ENCODE results near the gene NTN4.

GRCh38 chr12:95703986-95704385, 86.6 kb downstream of the NTN4 start:
- no peak for TF ChIP-seq CTCF (IDR thresholded peaks at IDR 0.05; ENCODE audit: low read length)
- TF ChIP-seq EZH2 (IDR thresholded peaks at IDR 0.05; ENCODE audit: borderline replicate concordance, low read length) = no peak

Measured in OCI-LY1 (cell line).